GM18511 (cell line): ENCODE data around the gene PDXK.
A peak's percentile ranks its signal among the peaks of the same experiment; 100 is the strongest.
"Not testable (repeated sequence)": the region's sequence is repeated elsewhere in the genome, so short reads cannot be mapped to it uniquely, and the experiment has no call there.

Experiments used
- ATAC-seq: cut with Tn5 transposase; IDR thresholded peaks from one replicate; pipeline ENCODE4 v1.9.1; 2021; ENCODE audit warnings: mild to moderate bottlenecking, moderate library complexity; ENCODE audit not compliant: unreplicated experiment

Gene PDXK

GRCh38 chr21:43718872-43719747, at the start of gene PDXK:
PDXK (plus strand) TSS chr21:43719129; CDS start chr21:43719295, 166 bp downstream.
- ATAC-seq: peak; percentile 57

DNA sequence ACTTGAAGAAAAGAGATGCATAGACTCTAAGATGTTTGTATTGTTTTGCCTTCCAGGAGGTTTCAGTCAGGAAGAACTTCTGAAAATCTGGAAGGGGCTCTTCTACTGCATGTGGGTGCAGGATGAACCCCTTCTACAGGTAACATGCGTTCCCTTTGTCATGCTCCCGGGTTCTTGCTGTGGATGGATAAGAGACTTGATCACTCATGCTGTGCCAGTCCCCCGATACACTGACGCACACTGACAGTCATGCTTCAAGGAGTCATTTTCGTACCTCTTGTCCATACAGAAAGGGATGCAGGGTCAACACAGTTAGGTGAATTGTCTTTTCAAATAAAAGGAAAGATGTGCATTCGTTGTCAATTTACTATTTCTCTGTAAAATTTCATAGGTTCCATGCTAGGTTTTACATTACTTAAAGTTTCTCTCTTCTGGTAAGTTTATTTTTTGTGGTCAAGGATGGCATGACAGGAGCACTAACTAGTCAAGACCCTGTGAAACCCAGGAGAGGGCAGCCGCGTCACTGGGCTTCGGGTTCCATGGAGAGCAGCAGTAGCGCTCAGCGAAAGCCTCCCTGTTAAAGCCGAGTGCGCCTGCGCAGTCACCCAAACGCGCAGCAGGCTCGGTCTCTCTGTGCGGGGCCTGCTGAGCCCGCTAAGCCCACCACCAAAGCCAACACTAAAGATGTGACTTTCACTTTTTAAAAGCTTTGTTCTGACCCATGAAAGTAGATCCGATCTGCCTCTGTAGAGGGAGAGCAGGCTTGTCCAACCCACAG, 48.9 kb upstream of the PDXK start:
- ATAC-seq: no peak

DNA sequence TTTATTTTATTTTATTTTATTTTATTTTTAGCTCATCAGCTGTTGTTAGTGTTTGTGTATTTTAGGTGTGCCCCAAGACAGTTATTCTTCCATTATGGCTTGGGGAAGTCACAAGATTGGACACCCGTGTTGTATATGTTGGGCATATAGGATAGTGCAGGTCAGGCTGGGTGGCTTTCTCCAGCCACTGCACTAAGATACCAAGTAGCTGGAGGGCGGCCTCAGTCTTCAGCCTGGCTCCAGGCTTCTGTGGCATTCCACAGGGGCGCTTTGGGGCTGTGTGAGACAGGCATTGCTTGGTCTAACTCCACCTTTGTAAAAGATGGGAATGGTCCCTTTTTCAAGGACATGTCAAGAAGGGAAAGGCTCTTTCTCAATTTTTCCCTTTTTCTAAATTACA, 43.1 kb upstream of the PDXK start:
- no peak for ATAC-seq

GRCh38 chr21:43676391-43676790, 42.5 kb upstream of the PDXK start:
- no peak for ATAC-seq

- no peak for ATAC-seq
These were observed 39.0 kb upstream of the PDXK start for GRCh38 chr21:43679951-43680350.

GRCh38 chr21:43680421-43680820, 38.5 kb upstream of the PDXK start:
- not testable (repeated sequence) for ATAC-seq

DNA sequence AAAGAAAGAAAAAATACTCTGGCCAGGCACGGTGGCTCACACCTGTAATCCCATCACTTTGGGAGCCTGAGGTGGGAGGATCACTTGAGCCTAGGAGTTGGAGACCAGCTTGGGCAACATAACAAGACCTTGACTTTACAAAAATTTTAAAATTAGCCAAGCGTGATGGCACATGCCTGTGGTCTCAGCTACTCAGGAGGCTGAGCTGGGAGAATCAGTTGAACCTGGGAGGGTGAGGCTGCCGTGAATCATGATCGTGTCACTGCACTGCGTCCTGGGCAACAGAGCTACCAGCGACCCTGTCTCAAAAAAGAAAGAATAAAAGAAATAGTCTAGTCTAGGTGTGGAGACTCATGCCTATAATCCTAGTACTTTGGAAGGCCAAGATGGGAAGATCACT, 37.3 kb upstream of the PDXK start:
- no peak for ATAC-seq

DNA sequence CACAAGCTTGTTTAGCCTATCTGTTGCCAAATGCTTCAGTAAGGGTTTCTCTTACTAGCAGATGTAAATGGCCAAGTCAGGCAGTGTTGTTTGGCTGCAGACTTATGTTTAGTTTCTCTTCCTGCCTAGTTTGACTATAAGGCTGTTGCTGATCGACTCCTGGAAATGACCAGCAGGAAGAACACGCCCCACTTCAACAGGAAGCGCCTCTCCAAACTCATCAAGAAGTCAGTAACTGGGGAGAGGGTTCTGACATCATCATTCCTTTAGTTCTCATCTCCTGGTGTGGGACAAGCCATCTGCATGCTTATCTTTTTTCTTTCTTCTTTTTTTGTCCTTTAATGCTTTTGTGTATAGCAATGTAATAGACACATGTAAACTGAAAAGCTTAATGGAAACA, 34.5 kb upstream of the PDXK start:
- ATAC-seq: no peak

- ATAC-seq: no peak
These were observed 31.9 kb upstream of the PDXK start for GRCh38 chr21:43686811-43687565.

DNA sequence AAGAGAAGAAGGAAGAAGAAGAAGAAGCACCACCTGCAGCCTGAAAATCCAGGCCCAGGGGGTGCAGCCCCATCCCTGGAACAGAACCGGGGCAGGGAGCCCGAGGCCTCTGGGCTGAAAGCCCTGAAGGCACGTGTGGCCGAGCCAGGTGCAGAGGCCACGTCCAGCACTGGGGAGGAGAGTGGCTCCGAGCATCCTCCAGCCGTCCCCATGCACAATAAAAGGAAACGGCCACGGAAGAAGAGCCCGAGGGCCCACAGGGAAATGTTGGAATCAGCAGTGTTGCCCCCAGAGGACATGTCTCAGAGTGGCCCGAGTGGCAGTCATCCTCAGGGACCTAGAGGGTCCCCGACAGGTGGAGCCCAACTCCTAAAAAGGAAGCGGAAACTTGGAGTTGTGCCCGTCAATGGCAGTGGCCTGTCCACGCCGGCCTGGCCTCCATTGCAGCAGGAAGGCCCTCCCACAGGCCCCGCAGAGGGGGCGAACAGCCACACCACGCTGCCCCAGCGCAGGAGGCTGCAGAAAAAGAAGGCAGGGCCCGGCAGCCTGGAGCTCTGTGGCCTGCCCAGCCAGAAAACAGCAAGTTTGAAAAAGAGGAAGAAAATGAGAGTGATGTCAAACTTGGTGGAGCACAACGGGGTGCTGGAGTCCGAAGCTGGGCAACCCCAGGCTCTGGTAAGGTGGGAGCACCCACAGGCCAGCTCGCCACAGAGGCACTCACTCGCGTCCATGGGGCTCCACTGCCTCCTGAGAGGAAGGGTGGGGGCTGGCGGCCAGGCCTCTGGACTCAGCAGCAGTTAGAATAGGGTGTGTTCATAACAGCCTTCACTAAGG, 31.1 kb upstream of the PDXK start:
- no peak for ATAC-seq

GRCh38 chr21:43688906-43689305, 30.0 kb upstream of the PDXK start:
- no peak for ATAC-seq

- ATAC-seq: no peak
These were observed 29.2 kb upstream of the PDXK start for GRCh38 chr21:43689556-43690337.

DNA sequence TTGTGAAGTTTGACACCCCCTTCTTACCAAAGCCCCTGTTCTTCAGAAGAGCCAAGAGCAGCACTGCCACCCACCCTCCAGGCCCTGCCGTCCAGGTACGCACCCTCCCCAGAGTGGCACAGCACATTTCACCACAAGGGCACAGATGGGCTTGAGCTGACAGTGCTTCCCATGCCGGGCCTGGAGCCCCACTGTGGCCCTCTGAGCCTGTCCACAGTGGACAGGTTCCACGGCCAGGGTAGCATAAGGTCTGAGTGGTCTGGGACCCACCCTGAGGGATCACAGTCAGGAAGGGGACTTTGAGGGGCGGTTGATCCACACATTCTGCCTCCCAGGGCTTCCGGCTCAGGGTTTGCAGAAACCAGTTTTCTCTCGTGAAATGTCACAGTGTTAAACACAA, 28.6 kb upstream of the PDXK start:
- ATAC-seq: no peak

DNA sequence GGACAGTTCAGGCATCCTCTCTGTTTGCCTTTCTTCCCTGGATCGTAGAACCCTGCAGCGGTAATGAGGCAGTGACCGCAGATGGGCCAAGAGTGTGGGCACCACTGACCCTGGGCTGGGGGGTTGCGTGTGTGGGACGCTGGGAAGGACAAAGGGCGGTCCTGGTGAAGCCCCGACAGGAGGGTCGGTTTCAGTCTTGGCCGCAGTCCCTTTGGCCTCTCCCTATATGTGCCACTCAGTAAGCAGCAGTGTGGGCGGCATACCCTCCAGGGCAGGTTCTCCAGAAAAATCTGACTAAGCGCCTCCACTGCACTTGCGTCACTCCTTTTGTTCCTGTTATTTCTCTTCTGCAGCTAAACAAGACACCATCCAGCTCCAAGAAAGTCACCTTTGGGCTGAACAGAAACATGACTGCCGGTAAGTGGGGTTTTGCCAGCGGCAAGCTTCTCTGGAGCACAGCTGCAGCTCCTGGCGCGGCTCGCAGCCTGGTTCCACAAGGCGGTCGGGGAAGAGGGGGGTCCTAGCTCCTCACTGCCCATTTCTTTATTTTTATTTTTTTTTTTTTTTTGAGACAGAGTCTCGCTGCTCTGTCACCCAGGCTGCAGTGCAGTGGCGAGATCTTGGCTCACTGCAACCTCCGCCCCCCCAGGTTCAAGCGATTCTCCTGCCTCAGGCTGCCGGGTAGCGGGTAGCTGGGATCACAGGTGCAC, 27.7 kb upstream of the PDXK start:
- no peak for ATAC-seq

DNA sequence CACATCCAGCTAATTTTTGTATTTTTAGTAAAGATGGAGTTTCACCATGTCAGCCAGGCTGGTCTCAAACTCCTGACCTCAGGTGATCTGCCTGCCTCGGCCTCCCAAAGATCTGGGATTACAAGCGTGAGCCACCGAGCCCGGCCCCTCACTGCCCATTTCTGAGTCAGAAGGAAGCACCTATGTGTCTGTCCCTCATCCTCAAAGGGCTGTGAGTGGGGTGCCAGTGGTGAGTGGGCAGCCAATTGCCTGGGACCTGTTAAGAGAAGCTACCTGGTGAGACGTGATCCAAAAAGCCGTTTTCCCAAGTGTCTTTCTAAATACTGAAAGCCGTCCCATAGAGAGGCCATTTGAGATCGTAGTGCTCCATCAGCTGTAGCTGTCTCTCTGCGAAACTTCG, 27.1 kb upstream of the PDXK start:
- ATAC-seq: no peak

- no peak for ATAC-seq
These were observed 26.0 kb upstream of the PDXK start for GRCh38 chr21:43692949-43693348.

GRCh38 chr21:43693981-43694380, 24.9 kb upstream of the PDXK start:
- no peak for ATAC-seq

- no peak for ATAC-seq
These were observed 24.4 kb upstream of the PDXK start for GRCh38 chr21:43694437-43695079.

DNA sequence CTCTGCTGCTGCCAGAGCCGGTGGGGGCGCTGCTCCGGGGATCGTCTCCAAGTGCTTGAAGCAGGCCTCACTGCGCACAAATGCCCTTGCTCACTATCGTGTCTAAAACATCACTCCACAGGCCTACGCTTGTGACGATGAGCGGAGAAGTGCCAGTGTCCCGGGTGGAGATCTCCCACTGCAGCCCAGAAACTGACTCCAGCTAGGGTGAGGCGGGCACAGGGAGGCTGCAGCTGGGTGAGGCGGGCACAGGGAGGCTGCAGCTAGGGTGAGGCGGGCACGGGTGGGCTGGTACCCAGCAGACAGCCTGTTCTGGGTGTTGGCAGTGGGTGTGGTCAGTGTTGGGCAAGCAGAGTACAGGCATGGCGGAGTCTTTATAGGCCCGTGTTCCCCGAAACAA, 22.7 kb upstream of the PDXK start:
- ATAC-seq: no peak
